IPS DF 4.7 (cell line): ENCODE measurements around the gene SDHA.
A peak's percentile ranks its signal among the peaks of the same experiment; 100 is the strongest.

Experiments
- DNase-seq: peaks from one replicate; pipeline ENCODE4 v3.0.0-alpha.2; 2013; ENCODE audit warnings: low spot score; ENCODE audit errors: extremely low read depth

Gene SDHA

GRCh38 chr5:217494-218456 lies at the start of gene SDHA, which contains the start of gene CCDC127:
TSS of gene SDHA (plus strand) at chr5:218320. CDS start at chr5:218356, 36 bp downstream.
TSS of gene CCDC127 (minus strand) at chr5:218153. CDS start at chr5:216849, 1,304 bp downstream.
- peak; percentile 68 for DNase-seq

DNA sequence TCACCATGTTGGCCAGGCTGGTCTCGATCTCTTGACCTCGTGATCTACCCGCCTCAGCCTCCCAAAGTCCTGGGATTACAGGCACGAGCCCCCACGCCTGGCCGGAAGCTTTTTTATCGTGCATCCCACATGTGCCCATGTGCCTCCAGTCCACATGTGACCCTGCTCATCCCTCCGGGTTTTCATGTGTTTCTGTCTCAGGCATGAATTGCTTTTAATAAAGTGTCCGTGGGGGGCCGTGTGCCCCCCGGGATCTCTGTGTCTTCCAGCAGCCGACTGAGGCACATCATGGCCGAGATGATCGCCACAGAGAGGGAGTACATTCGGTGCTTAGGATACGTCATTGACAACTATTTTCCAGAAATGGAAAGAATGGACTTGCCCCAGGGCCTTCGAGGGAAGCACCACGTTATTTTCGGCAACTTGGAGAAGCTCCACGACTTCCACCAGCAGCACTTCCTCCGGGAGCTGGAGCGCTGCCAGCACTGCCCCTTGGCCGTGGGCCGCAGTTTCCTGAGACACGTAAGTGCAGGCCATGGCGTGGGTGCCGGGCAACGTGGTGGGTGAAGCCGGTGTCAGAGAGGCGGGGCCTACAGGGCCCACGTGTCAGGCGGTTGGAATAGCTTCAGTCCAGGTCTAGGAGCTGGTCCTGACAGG lies 48.9 kb upstream of the SDHA start:
- DNase-seq, result no peak

DNA sequence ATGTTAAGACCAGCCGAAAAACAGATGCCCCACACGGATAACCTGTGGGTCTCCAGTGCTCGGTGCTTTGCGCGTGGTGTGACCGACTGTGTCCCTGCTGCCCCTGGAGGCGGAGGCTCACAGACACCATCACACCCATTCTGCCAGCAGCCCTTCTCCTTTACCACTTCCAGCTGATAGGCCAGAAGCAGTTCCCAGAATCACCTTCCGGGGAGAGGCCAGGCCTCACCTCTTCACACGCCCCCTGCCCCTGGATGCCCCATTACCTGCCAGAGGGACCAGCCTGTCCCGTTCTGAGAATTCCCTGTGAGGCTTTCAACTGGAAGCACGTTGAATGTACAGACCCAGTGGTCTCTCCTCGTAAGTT lies 48.4 kb upstream of the SDHA start:
- DNase-seq, result no peak

- DNase-seq, result no peak
Observed at GRCh38 chr5:170971-171800, 46.9 kb upstream of the SDHA start.

- DNase-seq, result no peak
Observed at GRCh38 chr5:171801-172331, 46.3 kb upstream of the SDHA start.

GRCh38 chr5:172421-172820 lies 45.7 kb upstream of the SDHA start:
- DNase-seq, result no peak

- no peak for DNase-seq
Observed at GRCh38 chr5:172841-173251, 45.3 kb upstream of the SDHA start.

DNA sequence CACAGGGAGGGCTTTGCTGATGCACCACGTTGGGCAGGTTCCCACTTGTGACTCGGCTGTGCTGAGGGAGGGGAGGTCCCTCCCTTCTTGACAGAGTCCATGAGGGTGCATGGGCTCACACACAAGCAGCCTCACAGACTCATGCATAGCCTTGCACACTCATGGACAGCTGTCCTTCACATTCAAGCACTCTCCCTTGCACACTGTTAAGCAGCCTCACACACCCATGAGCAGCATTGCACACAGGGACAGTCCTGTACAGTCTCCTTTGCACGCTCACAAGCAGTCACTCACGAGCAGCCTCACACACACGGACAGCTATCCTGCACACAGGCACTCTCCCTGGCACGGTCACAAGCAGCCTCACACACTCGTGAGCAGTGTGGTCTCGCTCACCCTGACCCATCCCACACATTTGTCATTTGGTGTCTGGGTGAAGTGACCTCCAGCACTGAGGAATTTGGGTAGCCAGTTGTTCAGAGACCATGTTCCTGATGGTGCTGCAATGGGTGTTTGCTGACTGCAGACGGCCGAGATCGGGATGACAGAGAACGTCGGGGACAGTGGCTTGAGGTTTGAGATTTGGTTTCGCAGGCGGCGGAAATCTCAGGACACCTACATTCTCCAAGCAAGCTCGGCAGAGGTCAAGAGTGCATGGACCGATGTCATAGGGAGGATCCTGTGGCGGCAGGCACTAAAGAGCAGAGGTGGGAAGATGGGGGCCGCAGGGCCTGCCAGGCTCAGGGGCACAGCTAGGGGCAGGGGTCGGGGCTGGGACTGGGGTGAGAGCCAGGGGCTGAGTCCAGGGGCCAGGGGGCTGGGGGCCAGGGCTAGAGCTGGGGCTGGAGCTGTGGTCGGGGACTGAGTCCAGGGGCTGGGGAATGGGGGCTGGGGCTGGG lies 44.5 kb upstream of the SDHA start:
- no peak for DNase-seq

GRCh38 chr5:174291-174600 lies 43.9 kb upstream of the SDHA start:
- no peak for DNase-seq

DNA sequence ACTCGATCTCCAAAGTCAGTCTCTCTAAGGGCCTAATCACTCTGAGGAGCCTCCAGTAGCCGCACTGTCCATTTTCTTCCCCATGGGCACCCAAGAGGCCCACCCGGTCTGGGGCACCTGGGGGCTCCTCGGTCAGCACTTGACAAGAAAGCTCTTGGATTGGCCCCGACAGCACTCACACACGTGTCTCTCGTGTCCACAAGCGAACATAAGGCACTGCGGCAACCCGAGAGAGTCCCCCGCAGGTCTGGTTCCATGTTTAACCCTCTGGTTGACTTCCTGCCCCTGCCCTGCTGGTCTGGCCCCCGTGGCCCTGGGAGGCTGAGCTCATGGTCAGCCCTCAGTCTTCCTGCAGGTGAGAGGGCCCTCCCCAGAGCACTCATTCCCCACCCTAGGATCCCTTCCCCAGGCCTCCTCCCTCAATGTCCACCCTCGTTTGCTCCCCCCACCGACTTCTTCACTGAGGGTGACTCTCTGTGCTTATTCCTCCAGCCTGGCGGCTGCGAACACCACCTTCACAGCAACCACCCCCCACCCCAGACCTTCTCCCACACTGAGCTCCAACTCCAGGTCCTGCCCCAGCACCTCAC lies 43.1 kb upstream of the SDHA start:
- no peak for DNase-seq

GRCh38 chr5:176296-176823 lies 41.8 kb upstream of the SDHA start:
- no peak for DNase-seq

DNA sequence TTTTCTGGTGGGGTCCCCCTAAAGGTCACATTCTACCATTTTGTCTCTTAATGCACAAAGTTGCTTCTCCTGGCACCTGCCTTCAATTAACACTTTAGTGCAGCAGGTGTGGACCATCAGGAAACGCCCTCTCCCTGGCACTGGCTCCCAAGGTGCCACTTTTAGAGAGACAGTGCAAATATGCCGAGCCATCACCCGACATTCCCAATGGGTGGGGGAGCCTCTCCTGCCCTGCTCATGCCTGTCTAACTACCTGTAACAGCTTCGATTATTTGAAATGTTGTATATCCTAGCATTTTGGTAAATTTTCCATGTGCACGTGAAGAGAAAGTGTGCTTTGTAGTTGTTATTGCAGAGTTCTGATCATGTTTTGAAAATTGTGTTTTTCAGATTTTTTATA lies 40.0 kb upstream of the SDHA start:
- DNase-seq, result no peak

- no peak for DNase-seq
Observed at GRCh38 chr5:179401-179800, 38.7 kb upstream of the SDHA start.

GRCh38 chr5:180286-180918 lies 37.7 kb upstream of the SDHA start:
- DNase-seq, result no peak

DNA sequence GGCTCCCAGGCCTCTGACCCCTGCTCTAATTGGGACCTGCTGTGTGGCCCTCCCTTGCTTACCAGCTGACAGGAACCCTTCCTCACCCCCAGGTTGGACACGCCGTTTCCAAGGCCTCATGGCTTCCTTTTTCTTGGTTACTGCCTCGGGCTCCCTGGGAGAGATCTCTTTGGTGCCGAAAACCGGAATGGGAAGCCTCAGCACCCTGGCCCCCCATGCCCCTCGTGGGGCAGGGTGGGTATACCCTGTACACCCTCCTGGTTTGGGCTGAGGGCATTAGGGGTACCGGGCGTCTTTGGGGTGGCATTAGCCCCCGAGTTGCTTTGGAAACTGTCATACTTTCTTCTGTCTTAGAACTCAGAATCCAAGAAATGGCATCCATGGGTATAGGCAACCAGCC lies 37.0 kb upstream of the SDHA start:
- DNase-seq, result no peak

GRCh38 chr5:181566-181965 lies 36.6 kb upstream of the SDHA start:
- no peak for DNase-seq

- no peak for DNase-seq
Observed at GRCh38 chr5:182126-182525, 36.0 kb upstream of the SDHA start.

GRCh38 chr5:184471-184870 lies 33.6 kb upstream of the SDHA start:
- no peak for DNase-seq
